GM06990 (cell line): ENCODE results near the gene ZMIZ2.

ENCODE experiments used
- DNase-seq: peaks from one replicate; pipeline ENCODE4 v3.0.0-alpha.2; 2011; ENCODE audit not compliant: insufficient read length; ENCODE audit errors: extremely low read depth
- H3K27me3 ChIP-seq: replicated peaks from 2 replicates; pipeline ENCODE4 v1.6.0; 2011; ENCODE audit warnings: low read length; ENCODE audit not compliant: control insufficient read depth, insufficient read depth
- H3K36me3 ChIP-seq: 2 replicates; pipeline ENCODE4 v1.5.1; 2011; ENCODE audit warnings: low read length; ENCODE audit not compliant: control insufficient read depth, insufficient read depth
- H3K4me3 ChIP-seq: replicated peaks from 2 replicates; pipeline ENCODE4 v1.5.1; 2011; ENCODE audit warnings: low read depth, mild to moderate bottlenecking, control low read depth, low read length
- CTCF ChIP-seq: IDR thresholded peaks from 2 replicates; pipeline ENCODE4 v1.5.1; 2011; ENCODE audit warnings: low read length, control low read depth, mild to moderate bottlenecking, inconsistent platforms; ENCODE audit not compliant: insufficient read depth, poor library complexity, severe bottlenecking

The ZMIZ2 gene

DNA sequence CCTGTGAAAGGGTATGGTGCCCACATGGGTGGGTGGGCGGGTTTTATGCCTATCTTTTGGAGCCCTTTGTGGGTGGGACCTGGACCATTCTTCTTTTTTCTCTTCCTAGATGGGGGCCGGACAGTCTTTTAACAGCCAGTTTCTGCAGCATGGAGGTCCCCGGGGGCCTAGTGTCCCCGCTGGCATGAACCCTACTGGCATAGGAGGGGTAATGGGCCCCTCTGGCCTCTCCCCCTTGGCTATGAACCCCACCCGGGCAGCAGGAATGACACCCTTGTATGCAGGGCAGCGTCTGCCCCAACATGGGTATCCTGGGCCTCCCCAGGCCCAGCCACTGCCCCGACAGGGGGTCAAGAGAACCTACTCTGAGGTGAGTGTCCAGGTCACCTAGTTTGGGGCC, 9.1 kb downstream of the ZMIZ2 start:
- TF ChIP-seq CTCF = no peak
- Histone ChIP-seq H3K36me3 (peaks cover 52% of the 10 kb centered on the region), H3K4me3 (no peak overlapping the region)

DNA sequence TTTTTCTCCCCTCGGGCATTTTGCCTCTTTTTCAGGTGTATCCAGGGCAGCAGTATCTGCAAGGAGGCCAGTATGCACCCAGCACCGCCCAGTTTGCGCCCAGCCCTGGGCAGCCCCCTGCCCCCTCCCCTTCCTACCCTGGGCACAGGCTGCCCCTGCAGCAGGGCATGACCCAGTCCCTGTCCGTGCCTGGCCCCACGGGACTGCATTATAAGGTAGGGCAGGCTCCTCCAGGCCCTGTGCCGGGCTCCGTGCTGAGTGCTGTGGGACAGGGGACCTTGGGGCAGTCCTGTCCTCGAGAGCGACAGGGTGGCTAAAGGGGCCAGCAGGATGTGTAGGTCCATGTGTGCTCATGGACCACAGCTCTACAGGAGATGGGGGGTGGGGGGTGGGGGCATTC, 10.6 kb downstream of the ZMIZ2 start:
- TF ChIP-seq CTCF = no peak
- Histone ChIP-seq H3K4me3 (no peak overlapping the region), H3K27me3 (no peaks in the 10 kb centered on the region), H3K36me3 (peaks cover 61% of the 10 kb centered on the region)
- no peak for DNase-seq

More for the DNA sequence above, 9.1 kb downstream of the ZMIZ2 start:
- no peak for DNase-seq
- H3K27me3 ChIP-seq = no peaks in the 10 kb centered on the region

DNA sequence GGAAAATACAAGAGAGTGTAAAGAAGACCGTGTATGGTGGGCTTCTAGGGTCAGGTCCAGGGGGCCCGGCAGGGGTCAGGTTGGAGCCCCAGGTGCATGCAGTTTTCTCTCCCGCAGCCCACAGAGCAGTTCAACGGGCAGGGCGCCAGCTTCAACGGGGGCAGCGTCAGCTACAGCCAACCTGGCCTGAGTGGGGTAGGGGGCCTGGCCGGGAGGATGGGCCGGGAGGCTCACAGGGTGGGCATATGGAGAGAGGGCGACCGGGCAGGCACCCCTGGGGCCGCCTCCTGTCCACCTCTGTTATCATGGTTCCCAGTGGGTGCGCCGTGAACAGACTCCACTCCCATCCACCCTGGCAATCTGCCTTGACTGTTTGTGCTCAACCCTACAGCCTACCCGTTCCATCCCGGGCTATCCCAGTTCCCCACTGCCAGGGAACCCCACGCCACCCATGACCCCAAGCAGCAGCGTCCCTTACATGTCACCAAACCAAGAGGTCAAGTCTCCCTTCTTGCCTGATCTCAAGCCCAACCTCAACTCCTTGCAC, 11.5 kb downstream of the ZMIZ2 start:
- Histone ChIP-seq H3K4me3 (no peak overlapping the region), H3K27me3 (no peaks in the 10 kb centered on the region), H3K36me3 (peaks cover 66% of the 10 kb centered on the region)
- no peak for TF ChIP-seq CTCF
- DNase-seq = no peak

GRCh38 chr7:44761207-44762161, 12.8 kb downstream of the ZMIZ2 start:
- Histone ChIP-seq H3K27me3 (no peaks in the 10 kb centered on the region), H3K36me3 (peaks cover 70% of the 10 kb centered on the region), H3K4me3 (no peak overlapping the region)
- TF ChIP-seq CTCF = no peak
- DNase-seq = no peak

DNA sequence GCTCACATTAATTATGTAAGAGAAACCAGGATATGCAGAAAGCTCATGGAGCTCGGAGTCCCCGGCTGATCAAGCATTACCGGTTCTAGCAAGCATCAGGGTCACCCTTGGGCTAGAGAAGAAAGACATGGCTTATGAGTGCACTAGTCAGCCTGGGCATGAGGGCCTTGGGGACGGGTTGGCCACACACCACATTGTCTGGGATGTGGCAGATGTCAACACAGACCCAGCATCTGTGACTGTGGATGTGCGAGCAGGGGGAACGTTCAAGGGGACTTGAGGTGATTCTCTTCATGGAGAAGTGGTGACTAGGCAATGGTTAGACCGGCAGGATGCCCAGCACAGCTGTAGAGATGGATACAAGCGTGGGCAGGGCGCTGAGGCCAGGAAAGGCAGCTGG, 13.7 kb downstream of the ZMIZ2 start:
- Histone ChIP-seq H3K27me3 (no peaks in the 10 kb centered on the region), H3K4me3 (no peak overlapping the region), H3K36me3 (peaks cover 69% of the 10 kb centered on the region)
- no peak for DNase-seq
- TF ChIP-seq CTCF = no peak
